T-helper 17 cell (primary cell): ENCODE results near the gene ANKRD36B. TPM values are rescaled to one million over a fixed set of nuclear protein-coding genes. Genes with fewer than 3 reads are reported as not detected.
"Not testable (repeated sequence)": the region's sequence is repeated elsewhere in the genome, so short reads cannot be mapped to it uniquely, and the experiment has no call there.

ENCODE experiments used
- ATAC-seq: fragments of 150-1000 bp; cut with Tn5 transposase; 2 replicates; pipeline ENCODE4 v1.10.0; 2021; ENCODE audit warnings: mild to moderate bottlenecking, moderate library complexity
- DNase-seq, 3 donors: peaks; one replicate each; pipeline versions ENCODE4 v3.0.0 to v3.0.0-alpha.2; 2020 to 2021
- H3K9me3 ChIP-seq: one replicate; pipeline ENCODE4 v1.7.0; 2013; ENCODE audit warnings: low read length, mild to moderate bottlenecking; ENCODE audit not compliant: control insufficient read depth, poor library complexity, severe bottlenecking
- H3K27ac Mint-ChIP-seq: one replicate; pipeline ENCODE4 v1.8.0; 2022; ENCODE audit warnings: mild to moderate bottlenecking, moderate library complexity, mixed read lengths
- H3K27me3 Mint-ChIP-seq: one replicate; pipeline ENCODE4 v1.8.0; 2022; ENCODE audit warnings: mixed read lengths
- H3K36me3 Mint-ChIP-seq: one replicate; pipeline ENCODE4 v1.8.0; 2022; ENCODE audit warnings: low read depth, mixed read lengths
- H3K4me1 Mint-ChIP-seq: one replicate; pipeline ENCODE4 v1.8.0; 2022; ENCODE audit warnings: mild to moderate bottlenecking, mixed read lengths
- H3K4me3 Mint-ChIP-seq: one replicate; pipeline ENCODE4 v1.8.0; 2022; ENCODE audit warnings: mild to moderate bottlenecking, moderate library complexity, mixed read lengths
- total RNA-seq, 4 donors: library from RNA in 2 of 4; stranded (reverse) in 2 of 4; gene quantifications; one replicate each; pipeline ENCODE4 v1.2.3 and lab custom pipeline; 2022 to 2026

ANKRD36B gene
- total RNA-seq: 10 to 100 TPM; 66.6 to 74.4 TPM
- total RNA-seq (lab: John Stamatoyannopoulos, UW): 49.3 to 95.4 reads per million in 2 donors

DNA sequence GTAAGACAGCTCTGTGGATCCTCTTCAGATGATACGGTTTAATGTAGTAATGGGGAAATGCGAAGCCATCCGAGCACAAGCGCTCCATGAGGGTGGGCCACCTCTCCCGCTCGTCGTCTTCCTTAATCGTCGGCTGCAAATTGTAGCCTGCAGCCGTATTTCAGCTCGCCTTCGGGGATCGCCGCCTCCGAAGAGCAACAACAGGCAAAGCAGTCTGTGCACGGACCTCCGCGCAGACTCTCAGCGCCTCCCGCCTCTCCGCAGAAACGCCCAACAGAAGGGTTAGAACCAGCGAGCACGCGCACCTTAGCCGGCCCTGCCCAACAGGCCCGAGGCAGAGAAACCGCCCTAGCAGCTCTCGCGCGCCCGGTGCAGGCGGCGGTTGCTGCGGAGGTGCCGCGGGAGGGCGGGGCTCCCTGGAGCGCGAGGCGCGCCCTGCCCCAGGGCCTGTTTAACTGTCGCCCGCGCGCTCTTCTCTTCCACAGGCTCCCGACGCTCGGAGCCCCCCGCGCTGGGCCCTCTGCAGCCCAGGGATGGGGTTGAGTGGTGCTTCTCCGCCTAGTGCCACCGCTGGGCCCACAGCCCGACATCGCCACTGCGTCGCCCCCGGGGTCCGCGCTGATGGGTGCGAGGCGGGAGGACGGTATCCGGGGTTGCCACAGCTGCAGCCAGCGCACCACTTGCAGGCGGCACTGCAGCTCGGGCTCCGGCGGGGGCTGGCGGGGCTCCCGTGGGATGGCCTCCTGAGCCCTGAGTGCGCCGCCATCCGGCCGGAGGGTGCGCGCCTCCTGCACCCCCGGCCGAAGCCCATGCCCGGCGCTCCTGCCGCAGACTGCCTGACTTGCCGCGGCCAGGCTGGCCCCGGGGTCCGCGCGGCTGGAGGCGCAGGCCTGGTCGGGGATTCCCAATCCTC lies at the start of gene ANKRD36B:
TSS of gene ANKRD36B (minus strand) at position 280 of the 913 bp plus-strand sequence. CDS start at position 88, 192 bp downstream.
- H3K9me3 ChIP-seq, H3K36me3 Mint-ChIP-seq, H3K4me1 Mint-ChIP-seq, H3K27me3 Mint-ChIP-seq: not testable (repeated sequence)
- ATAC-seq: peak; percentile 78
- Mint-ChIP-seq H3K4me3 (peak within 1 kb of the TSS; percentile 98), H3K27ac (peak within 1 kb of the TSS; percentile 95)
- DNase-seq: peak; percentile 26 to 56 (median 44)

GRCh38 chr2:97626049-97626430 lies 36.4 kb upstream of the ANKRD36B start:
- not testable (repeated sequence) for H3K4me3 Mint-ChIP-seq, ATAC-seq, H3K27ac Mint-ChIP-seq, H3K4me1 Mint-ChIP-seq, DNase-seq, H3K9me3 ChIP-seq, H3K36me3 Mint-ChIP-seq, H3K27me3 Mint-ChIP-seq

- H3K9me3 ChIP-seq, H3K27me3 Mint-ChIP-seq, ATAC-seq, DNase-seq, H3K36me3 Mint-ChIP-seq, H3K27ac Mint-ChIP-seq, H3K4me3 Mint-ChIP-seq, H3K4me1 Mint-ChIP-seq: not testable (repeated sequence)
These were observed 35.8 kb upstream of the ANKRD36B start for GRCh38 chr2:97625354-97626048.

DNA sequence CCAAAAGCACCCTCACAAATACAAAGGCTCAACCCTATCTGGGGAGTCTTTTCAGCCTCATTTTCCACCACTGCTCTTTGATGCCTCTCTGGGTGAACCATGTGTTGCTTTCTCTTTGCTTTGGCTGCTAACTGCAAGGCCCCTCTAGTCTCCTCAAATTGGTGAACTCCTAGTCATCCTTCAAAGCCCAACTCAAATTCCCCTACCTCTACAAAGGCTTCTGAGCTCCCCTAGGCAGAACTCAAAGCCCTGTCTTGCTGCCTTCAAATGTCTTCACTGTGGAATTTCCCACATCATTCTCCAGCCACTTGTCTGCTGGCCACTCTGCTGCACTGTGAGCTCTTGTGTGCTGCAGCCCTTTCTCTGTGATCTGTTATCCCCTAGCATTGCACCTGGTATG lies 33.3 kb upstream of the ANKRD36B start:
- not testable (repeated sequence) for ATAC-seq, H3K27ac Mint-ChIP-seq, H3K4me3 Mint-ChIP-seq, H3K9me3 ChIP-seq, H3K4me1 Mint-ChIP-seq, DNase-seq, H3K27me3 Mint-ChIP-seq, H3K36me3 Mint-ChIP-seq

DNA sequence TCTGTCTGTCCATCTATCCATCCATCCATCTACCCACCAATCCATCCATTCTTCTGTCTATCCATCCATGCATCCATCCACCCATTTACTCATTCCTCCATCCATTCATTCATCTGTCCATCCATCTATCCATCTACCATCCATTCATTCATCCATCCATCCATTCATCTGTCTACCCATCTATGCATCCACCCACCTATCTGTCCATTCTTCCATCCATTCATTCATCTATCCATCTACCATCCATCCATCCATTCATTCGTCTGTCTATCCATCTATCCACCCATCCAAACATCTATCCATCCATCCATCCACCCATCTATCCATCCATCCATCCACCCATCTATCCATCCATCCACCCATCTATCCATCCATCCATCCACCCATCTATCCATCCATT lies 30.8 kb upstream of the ANKRD36B start:
- ATAC-seq, H3K4me3 Mint-ChIP-seq, H3K27me3 Mint-ChIP-seq, H3K36me3 Mint-ChIP-seq, DNase-seq, H3K4me1 Mint-ChIP-seq, H3K27ac Mint-ChIP-seq, H3K9me3 ChIP-seq: not testable (repeated sequence)

GRCh38 chr2:97618939-97619827 lies 29.5 kb upstream of the ANKRD36B start:
- peak; percentile 39 for ATAC-seq
- H3K27me3 Mint-ChIP-seq, DNase-seq, H3K9me3 ChIP-seq, H3K4me3 Mint-ChIP-seq, H3K27ac Mint-ChIP-seq, H3K4me1 Mint-ChIP-seq, H3K36me3 Mint-ChIP-seq: not testable (repeated sequence)

- H3K36me3 Mint-ChIP-seq: no peaks in the 10 kb centered on the region
- ATAC-seq: no peak
- H3K9me3 ChIP-seq: no peaks in the 10 kb centered on the region
- no peak overlapping the region for H3K27ac Mint-ChIP-seq
- H3K27me3 Mint-ChIP-seq: no peaks in the 10 kb centered on the region
- H3K4me1 Mint-ChIP-seq: no peaks in the 10 kb centered on the region
- no peak overlapping the region for H3K4me3 Mint-ChIP-seq
- DNase-seq: no peak
These were observed 28.2 kb upstream of the ANKRD36B start for GRCh38 chr2:97617911-97618310.

DNA sequence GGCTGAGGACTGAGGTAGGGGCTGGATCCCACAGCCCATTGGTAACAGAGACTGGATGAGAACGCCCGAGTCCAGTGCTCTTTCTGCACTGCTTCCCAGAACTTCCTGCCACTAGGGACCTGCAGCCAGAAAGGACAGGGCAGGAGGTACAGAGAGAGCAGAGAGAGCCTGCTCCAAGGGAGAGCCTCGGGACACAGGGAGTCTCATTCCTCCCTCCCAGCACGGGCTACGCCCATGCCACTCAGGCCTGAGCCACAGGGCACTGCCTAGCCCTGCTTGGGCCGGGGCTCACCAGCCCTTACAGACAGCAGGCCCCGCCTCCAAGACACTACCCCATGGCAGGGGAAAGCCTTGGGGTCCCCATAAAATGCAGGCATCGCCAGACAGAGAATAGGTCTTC lies 26.1 kb upstream of the ANKRD36B start:
- DNase-seq, H3K27ac Mint-ChIP-seq, ATAC-seq, H3K4me1 Mint-ChIP-seq, H3K4me3 Mint-ChIP-seq, H3K9me3 ChIP-seq, H3K27me3 Mint-ChIP-seq, H3K36me3 Mint-ChIP-seq: not testable (repeated sequence)

GRCh38 chr2:97611895-97612294 lies 22.2 kb upstream of the ANKRD36B start:
- H3K9me3 ChIP-seq, H3K27ac Mint-ChIP-seq, H3K27me3 Mint-ChIP-seq, DNase-seq, H3K4me3 Mint-ChIP-seq, H3K36me3 Mint-ChIP-seq, H3K4me1 Mint-ChIP-seq, ATAC-seq: not testable (repeated sequence)

DNA sequence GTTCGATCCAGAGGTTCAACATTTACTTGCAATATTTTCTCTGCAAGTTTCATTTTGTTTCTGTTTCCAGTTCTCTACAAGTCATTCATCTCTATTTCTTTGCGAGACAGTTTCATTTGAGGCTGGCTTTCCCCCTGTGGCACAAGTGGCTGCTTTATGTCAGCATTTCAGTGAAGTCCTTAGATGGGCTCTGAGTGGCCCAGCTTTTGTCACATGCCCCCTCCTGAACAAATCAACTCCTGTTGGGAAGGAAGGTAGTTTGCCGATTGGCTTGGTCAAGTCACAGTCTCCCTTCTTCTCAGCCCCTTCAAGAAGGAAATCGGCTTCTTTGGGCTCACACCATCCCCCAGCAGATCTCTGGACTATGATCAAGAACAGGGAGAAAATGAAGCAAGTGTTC lies 19.1 kb upstream of the ANKRD36B start:
- H3K27me3 Mint-ChIP-seq, H3K9me3 ChIP-seq, H3K27ac Mint-ChIP-seq, ATAC-seq, H3K4me1 Mint-ChIP-seq, H3K4me3 Mint-ChIP-seq, DNase-seq, H3K36me3 Mint-ChIP-seq: not testable (repeated sequence)

- not testable (repeated sequence) for H3K4me3 Mint-ChIP-seq, ATAC-seq, H3K4me1 Mint-ChIP-seq, H3K36me3 Mint-ChIP-seq, DNase-seq, H3K27me3 Mint-ChIP-seq, H3K9me3 ChIP-seq, H3K27ac Mint-ChIP-seq
These were observed 16.1 kb upstream of the ANKRD36B start for GRCh38 chr2:97605524-97606339.

GRCh38 chr2:97605109-97605508 lies 15.4 kb upstream of the ANKRD36B start:
- not testable (repeated sequence) for H3K9me3 ChIP-seq, ATAC-seq, DNase-seq, H3K4me1 Mint-ChIP-seq, H3K27ac Mint-ChIP-seq, H3K36me3 Mint-ChIP-seq, H3K4me3 Mint-ChIP-seq
- H3K27me3 Mint-ChIP-seq: peaks cover 10% of the 10 kb centered on the region
